Measurements from ENCODE around the gene DHRS4. TPM values are rescaled to one million over a fixed set of nuclear protein-coding genes. Genes with fewer than 3 reads are reported as not detected.

DHRS4 gene
- total and polyA plus RNA-seq, 2 of the 13 experiments (the other 11 are each of a cell fraction or from before 2014, with no cell fraction given), result 23.9 to 45.1 TPM

DNA sequence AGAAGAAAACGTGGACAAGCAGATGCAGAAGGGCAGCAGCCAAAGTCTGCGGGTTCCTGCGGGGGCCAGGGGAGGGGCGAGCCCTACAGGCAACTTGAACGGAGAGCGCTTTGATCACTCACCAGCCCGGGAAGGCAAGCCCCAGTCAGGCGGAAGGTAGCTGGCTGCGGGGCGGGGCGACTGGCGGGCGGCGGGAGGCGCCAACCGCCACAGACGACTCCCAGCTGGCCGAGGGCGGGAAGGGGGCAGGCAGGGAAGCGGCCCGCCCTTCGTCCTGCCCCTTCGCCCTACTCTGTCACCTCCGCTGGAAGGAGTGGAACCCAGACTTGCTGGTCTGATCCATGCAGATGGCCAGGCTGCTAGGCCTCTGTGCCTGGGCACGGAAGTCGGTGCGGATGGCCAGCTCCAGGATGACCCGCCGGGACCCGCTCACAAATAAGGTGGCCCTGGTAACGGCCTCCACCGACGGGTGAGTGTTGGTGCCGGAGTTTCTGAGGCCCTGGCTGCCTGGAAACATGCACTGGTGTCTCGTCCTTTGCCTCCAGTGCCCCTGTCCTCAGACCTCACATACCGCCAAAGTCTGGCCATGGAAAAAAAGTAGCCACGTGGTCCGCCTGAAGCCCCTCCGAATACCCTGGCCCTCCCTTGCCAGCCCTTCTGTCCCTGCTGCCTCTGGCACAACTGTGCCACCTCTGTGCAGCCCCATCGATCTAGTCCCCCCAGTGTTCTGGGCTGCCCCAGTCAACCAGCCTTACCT is 35.2 kb downstream of the DHRS4 start, which contains the start of gene DHRS4L2 (continued):
- TF ChIP-seq, protein P1, sequence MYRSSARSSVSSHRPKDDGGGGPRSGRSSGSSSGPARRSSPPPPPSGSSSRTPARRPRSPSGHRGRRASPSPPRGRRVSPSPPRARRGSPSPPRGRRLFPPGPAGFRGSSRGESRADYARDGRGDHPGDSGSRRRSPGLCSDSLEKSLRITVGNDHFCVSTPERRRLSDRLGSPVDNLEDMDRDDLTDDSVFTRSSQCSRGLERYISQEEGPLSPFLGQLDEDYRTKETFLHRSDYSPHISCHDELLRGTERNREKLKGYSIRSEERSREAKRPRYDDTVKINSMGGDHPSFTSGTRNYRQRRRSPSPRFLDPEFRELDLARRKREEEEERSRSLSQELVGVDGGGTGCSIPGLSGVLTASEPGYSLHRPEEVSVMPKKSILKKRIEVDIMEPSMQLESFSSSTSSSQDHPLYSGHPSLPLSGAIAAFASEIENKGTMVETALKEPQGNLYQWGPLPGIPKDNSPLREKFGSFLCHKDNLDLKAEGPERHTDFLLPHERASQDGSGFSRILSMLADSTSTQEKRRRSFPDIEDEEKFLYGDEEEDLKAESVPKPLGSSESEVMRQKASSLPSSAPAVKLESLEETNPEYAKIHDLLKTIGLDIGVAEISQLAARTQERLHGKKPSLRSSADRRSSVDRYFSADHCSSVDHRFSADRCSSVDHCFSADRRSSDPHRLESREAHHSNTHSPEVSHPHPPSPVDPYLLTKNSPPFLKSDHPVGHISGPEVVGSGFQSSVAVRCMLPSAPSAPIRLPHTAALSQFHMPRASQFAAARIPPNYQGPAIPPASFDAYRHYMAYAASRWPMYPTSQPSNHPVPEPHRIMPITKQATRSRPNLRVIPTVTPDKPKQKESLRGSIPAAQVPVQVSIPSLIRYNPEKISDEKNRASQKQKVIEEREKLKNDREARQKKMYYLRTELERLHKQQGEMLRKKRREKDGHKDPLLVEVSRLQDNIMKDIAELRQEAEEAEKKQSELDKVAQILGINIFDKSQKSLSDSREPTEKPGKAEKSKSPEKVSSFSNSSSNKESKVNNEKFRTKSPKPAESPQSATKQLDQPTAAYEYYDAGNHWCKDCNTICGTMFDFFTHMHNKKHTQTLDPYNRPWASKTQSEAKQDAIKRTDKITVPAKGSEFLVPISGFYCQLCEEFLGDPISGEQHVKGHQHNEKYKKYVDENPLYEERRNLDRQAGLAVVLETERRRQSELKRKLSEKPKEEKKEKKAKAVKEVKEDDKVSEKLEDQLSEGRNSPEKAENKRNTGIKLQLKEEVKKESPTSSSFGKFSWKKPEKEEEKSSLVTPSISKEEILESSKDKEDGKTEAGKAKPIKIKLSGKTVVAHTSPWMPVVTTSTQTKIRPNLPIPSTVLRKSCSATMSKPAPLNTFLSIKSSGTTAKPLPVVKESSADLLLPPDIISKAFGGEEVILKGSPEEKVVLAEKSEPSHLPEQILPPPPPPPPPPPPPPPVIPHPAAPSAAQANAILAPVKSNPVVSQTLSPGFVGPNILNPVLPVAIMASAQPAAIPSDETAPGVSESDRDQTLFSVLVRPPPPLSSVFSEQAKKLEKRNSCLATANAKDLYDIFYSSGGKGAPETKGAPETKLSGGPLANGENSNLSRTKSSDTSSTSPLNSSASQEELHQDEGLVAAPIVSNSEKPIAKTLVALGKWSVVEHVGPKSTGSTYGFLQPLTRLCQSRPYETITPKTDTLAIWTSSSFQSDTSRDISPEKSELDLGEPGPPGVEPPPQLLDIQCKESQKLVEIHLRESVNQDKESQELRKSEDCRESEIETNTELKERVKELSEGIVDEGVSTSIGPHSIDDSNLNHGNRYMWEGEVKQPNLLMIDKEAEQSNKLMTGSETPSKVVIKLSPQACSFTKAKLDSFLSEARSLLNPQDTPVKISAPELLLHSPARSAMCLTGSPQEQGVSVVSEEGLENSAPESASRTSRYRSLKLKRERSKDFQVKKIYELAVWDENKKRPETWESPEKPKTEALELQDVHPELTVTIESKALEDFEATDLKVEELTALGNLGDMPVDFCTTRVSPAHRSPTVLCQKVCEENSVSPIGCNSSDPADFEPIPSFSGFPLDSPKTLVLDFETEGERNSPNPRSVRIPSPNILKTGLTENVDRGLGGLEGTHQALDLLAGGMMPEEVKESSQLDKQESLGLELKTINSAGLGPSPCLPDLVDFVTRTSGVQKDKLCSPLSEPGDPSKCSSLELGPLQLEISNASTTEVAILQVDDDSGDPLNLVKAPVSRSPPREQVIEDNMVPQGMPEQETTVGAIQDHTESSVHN (CRISPR knock-in tag; IDR thresholded peaks at IDR 0.05), result 0 out of 2 replicates have a peak, but pooled peaks have one; percentile 39
- TF ChIP-seq, protein P2, sequence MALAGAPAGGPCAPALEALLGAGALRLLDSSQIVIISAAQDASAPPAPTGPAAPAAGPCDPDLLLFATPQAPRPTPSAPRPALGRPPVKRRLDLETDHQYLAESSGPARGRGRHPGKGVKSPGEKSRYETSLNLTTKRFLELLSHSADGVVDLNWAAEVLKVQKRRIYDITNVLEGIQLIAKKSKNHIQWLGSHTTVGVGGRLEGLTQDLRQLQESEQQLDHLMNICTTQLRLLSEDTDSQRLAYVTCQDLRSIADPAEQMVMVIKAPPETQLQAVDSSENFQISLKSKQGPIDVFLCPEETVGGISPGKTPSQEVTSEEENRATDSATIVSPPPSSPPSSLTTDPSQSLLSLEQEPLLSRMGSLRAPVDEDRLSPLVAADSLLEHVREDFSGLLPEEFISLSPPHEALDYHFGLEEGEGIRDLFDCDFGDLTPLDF (CRISPR knock-in tag; IDR thresholded peaks at IDR 0.05), result peak; percentile 98
- TF ChIP-seq SIN3A (IDR thresholded peaks at IDR 0.05; ENCODE audit: borderline replicate concordance, low read depth, low read length), result 0 out of 2 replicates have a peak, but pooled peaks have one; percentile 68
- peak; percentile 67; the same call in 1 of the 2 replicates for TF ChIP-seq ZNF230 (CRISPR knock-in tag; IDR thresholded peaks at IDR 0.05)
- TF ChIP-seq NFYC (CRISPR knock-in tag; IDR thresholded peaks at IDR 0.05), result peak; percentile 66
- 0 out of 2 replicates have a peak, but pooled peaks have one; percentile 81 for TF ChIP-seq ZNF816 (CRISPR knock-in tag; IDR thresholded peaks at IDR 0.05; ENCODE audit: borderline replicate concordance)
- TF ChIP-seq ZNF30 (CRISPR knock-in tag; IDR thresholded peaks at IDR 0.05), result peak; percentile 89
- TF ChIP-seq PHF21A (CRISPR knock-in tag; IDR thresholded peaks at IDR 0.05), result peak; percentile 78
- TF ChIP-seq, protein P3, sequence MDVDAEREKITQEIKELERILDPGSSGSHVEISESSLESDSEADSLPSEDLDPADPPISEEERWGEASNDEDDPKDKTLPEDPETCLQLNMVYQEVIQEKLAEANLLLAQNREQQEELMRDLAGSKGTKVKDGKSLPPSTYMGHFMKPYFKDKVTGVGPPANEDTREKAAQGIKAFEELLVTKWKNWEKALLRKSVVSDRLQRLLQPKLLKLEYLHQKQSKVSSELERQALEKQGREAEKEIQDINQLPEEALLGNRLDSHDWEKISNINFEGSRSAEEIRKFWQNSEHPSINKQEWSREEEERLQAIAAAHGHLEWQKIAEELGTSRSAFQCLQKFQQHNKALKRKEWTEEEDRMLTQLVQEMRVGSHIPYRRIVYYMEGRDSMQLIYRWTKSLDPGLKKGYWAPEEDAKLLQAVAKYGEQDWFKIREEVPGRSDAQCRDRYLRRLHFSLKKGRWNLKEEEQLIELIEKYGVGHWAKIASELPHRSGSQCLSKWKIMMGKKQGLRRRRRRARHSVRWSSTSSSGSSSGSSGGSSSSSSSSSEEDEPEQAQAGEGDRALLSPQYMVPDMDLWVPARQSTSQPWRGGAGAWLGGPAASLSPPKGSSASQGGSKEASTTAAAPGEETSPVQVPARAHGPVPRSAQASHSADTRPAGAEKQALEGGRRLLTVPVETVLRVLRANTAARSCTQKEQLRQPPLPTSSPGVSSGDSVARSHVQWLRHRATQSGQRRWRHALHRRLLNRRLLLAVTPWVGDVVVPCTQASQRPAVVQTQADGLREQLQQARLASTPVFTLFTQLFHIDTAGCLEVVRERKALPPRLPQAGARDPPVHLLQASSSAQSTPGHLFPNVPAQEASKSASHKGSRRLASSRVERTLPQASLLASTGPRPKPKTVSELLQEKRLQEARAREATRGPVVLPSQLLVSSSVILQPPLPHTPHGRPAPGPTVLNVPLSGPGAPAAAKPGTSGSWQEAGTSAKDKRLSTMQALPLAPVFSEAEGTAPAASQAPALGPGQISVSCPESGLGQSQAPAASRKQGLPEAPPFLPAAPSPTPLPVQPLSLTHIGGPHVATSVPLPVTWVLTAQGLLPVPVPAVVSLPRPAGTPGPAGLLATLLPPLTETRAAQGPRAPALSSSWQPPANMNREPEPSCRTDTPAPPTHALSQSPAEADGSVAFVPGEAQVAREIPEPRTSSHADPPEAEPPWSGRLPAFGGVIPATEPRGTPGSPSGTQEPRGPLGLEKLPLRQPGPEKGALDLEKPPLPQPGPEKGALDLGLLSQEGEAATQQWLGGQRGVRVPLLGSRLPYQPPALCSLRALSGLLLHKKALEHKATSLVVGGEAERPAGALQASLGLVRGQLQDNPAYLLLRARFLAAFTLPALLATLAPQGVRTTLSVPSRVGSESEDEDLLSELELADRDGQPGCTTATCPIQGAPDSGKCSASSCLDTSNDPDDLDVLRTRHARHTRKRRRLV (CRISPR knock-in tag; IDR thresholded peaks at IDR 0.05), result 0 out of 2 replicates have a peak, but pooled peaks have one; percentile 40
- peak; percentile 81; the same call in 1 of the 2 replicates for TF ChIP-seq YEATS4 (CRISPR knock-in tag; IDR thresholded peaks at IDR 0.05; ENCODE audit: borderline replicate concordance)
- peak; percentile 90 for TF ChIP-seq ZMYM3 (CRISPR knock-in tag; IDR thresholded peaks at IDR 0.05)
- peak; percentile 96 for TF ChIP-seq WIZ (CRISPR knock-in tag; IDR thresholded peaks at IDR 0.05)
- TF ChIP-seq MED1 (CRISPR knock-in tag; IDR thresholded peaks at IDR 0.05), result peak; percentile 69
